IPS DF 6.9 (cell line): ENCODE measurements around the gene ALG1L2.
"Not testable (repeated sequence)": the region's sequence is repeated elsewhere in the genome, so short reads cannot be mapped to it uniquely, and the experiment has no call there.

ENCODE experiments used
- DNase-seq: peaks from one replicate; pipeline ENCODE4 v3.0.0-alpha.2; 2013; ENCODE audit warnings: low read depth, low spot score
- H3K27ac ChIP-seq: one replicate; pipeline ENCODE4 v1.5.1; 2013; ENCODE audit warnings: low read length, control low read depth
- H3K27me3 ChIP-seq: 2 replicates; pipeline ENCODE4 v1.6.1; 2013; ENCODE audit warnings: mild to moderate bottlenecking, low read length; ENCODE audit not compliant: control insufficient read depth, insufficient read depth
- H3K36me3 ChIP-seq: 2 replicates; pipeline ENCODE4 v1.6.1; 2013; ENCODE audit warnings: low read length; ENCODE audit not compliant: control insufficient read depth, insufficient read depth
- H3K4me1 ChIP-seq: 2 replicates; pipeline ENCODE4 v1.6.1; 2013; ENCODE audit warnings: low read length; ENCODE audit not compliant: control insufficient read depth, insufficient read depth
- H3K4me3 ChIP-seq: 2 replicates; pipeline ENCODE4 v1.5.1; 2013; ENCODE audit warnings: mild to moderate bottlenecking, low read length
- H3K9me3 ChIP-seq: 2 replicates; pipeline ENCODE4 v1.6.1; 2013; ENCODE audit warnings: low read length, inconsistent platforms; ENCODE audit not compliant: control insufficient read depth, insufficient read depth
- WGBS: extraction: QIAGEN DNeasy Blood & Tissue Kit; methylation state at CpG from one replicate; pipeline ENCODE4 v1.1.7; 2013; ENCODE audit warnings: mixed read lengths, missing lambda C conversion rate; ENCODE audit not compliant: insufficient read length, insufficient coverage; 5-methylcytosine and 5-hydroxymethylcytosine counted together

ALG1L2 gene, protein sequence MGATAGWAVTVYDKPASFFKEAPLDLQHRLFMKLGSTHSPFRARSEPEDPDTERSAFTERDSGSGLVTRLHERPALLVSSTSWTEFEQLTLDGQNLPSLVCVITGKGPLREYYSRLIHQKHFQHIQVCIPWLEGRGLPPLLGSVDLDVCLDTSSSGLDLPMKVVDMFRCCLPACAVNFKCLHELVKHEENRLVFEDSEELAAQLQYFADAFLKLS

DNA sequence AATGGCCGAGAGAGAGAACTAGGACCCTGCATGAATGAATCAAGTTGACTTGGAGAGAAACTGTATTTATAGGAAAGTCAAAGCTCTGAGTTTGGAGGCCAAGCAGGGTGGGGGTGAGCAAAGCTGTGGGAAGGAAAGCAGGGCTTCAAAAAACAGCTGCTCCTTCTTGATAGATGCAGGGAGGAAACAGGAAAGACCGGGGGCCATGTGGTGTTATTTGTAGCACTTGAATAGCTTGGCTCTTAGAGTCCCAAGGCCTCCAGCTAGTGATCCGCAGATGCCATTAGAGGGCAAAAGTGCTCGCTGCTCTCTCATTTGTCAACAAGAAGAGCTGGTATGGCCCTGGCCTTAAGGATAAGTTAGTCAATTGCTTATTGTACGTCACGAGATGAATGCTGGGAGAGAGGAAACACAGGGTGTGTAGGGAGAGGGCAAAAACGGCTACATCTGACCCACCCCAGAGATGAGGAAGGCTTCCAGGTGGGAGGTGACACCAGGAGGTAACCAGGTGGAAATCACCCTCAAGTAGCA, at the start of gene ALG1L2:
ALG1L2 (plus strand) TSS at position 481 of the 531 bp plus-strand sequence. CDS start 186 bp downstream, outside the sequence.
- H3K4me1 ChIP-seq: no peaks in the 10 kb centered on the region
- WGBS: no CpG with 5 or more reads among the region's 7 CpGs
- H3K9me3 ChIP-seq: no peaks in the 10 kb centered on the region
- DNase-seq: no peak
- no peaks in the 10 kb centered on the region for H3K27me3 ChIP-seq
- no peak within 1 kb of the TSS for H3K27ac ChIP-seq
- no peak within 1 kb of the TSS for H3K4me3 ChIP-seq
- no peaks in the 10 kb centered on the region for H3K36me3 ChIP-seq

- no CpG with 5 or more reads among the region's 13 CpGs for WGBS
- H3K27me3 ChIP-seq, H3K27ac ChIP-seq, DNase-seq, H3K9me3 ChIP-seq, H3K4me3 ChIP-seq, H3K36me3 ChIP-seq, H3K4me1 ChIP-seq: not testable (repeated sequence)
Observed at GRCh38 chr3:130037126-130037815, 44.4 kb upstream of the ALG1L2 start.

DNA sequence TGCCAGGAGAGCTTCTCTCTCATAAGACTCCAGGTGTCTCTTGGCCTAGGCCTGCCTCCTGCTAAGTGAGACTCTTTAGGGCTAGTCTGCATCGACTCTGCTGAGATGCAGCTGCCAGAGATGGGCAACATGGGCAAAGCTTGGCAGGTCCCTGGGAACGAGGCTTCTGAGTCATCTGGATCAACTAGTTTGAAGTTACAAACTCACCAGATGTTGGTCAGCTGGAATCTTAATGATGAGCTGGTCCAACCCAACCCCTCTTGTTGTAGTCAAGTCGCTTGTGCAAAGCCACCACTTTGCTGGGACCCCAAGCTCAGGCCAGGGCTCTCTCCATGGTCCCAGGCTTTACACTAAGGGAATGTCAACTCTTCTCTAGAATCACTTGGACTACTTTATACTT, 38.9 kb upstream of the ALG1L2 start:
- not testable (repeated sequence) for H3K27me3 ChIP-seq, DNase-seq, H3K4me3 ChIP-seq, H3K27ac ChIP-seq, H3K36me3 ChIP-seq, H3K4me1 ChIP-seq, H3K9me3 ChIP-seq
- no CpG with 5 or more reads among the region's 3 CpGs for WGBS

DNA sequence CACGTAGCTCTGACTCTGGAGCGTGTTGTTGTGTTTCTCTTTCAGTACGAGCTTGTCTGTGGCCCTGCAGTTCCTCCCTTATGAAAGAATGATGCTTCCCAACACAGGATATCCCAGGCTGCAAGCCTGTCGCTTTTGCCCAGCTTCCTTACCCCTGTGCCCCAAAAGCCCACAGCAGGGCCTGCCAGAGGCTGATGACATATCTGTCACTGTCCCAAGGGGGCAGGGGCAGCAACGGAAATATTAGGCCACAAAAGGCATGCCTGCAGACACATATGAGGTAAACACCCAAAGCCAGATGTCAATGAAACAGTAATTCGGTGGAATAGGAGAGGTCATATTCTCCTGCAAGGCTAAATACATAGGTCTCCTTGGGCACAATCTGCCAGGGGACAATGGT, 38.0 kb upstream of the ALG1L2 start:
- H3K4me3 ChIP-seq, H3K27ac ChIP-seq, H3K27me3 ChIP-seq, H3K36me3 ChIP-seq, H3K9me3 ChIP-seq, DNase-seq, H3K4me1 ChIP-seq: not testable (repeated sequence)
- WGBS: no CpG with 5 or more reads among the region's 6 CpGs

DNA sequence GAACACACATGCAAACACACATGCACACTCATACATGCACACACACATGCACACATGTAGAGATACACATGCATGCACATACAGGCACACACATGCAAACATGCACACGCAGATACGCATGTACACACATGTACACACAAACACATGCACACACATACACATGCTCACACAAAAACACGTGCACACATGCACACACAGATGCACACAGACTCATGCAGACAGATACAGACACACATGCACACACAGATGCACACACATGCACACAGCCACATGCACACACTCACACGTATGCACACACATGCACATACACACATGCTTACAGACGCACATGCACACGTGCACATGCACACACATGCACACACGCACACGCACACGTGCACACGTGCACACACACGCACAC, 37.3 kb upstream of the ALG1L2 start:
- no peak overlapping the region for H3K27ac ChIP-seq
- WGBS: no CpG with 5 or more reads among the region's 11 CpGs
- H3K4me3 ChIP-seq: no peak overlapping the region
- H3K27me3 ChIP-seq: no peaks in the 10 kb centered on the region
- H3K9me3 ChIP-seq: no peaks in the 10 kb centered on the region; the same call in 1 of the 2 replicates
- H3K4me1 ChIP-seq: no peaks in the 10 kb centered on the region
- DNase-seq: no peak
- no peaks in the 10 kb centered on the region for H3K36me3 ChIP-seq

GRCh38 chr3:130048726-130049125, 32.9 kb upstream of the ALG1L2 start:
- Histone ChIP-seq H3K36me3 (no peaks in the 10 kb centered on the region), H3K27ac (no peak overlapping the region), H3K27me3 (no peaks in the 10 kb centered on the region), H3K9me3 (no peaks in the 10 kb centered on the region; the same call in 1 of the 2 replicates), H3K4me1 (no peaks in the 10 kb centered on the region), H3K4me3 (no peak overlapping the region)
- DNase-seq: no peak
- no CpG with 5 or more reads among the region's 6 CpGs for WGBS

- H3K36me3 ChIP-seq, H3K9me3 ChIP-seq, H3K27me3 ChIP-seq, H3K4me3 ChIP-seq, H3K4me1 ChIP-seq, H3K27ac ChIP-seq, DNase-seq: not testable (repeated sequence)
- WGBS: no CpG with 5 or more reads among the region's 5 CpGs
Observed at GRCh38 chr3:130052366-130052765, 29.3 kb upstream of the ALG1L2 start.

- not testable (repeated sequence) for DNase-seq, H3K9me3 ChIP-seq, H3K36me3 ChIP-seq, H3K27ac ChIP-seq, H3K4me1 ChIP-seq, H3K27me3 ChIP-seq, H3K4me3 ChIP-seq
- WGBS: no CpG with 5 or more reads among the region's 4 CpGs
Observed at GRCh38 chr3:130052965-130053364, 28.7 kb upstream of the ALG1L2 start.

- not testable (repeated sequence) for H3K36me3 ChIP-seq, H3K27ac ChIP-seq
Observed at GRCh38 chr3:130057536-130058266, 23.9 kb upstream of the ALG1L2 start.

GRCh38 chr3:130058267-130058657, 23.4 kb upstream of the ALG1L2 start:
- H3K27me3 ChIP-seq, H3K27ac ChIP-seq, H3K4me3 ChIP-seq, DNase-seq, H3K36me3 ChIP-seq, H3K9me3 ChIP-seq, H3K4me1 ChIP-seq: not testable (repeated sequence)
- WGBS: no CpG with 5 or more reads among the region's 4 CpGs

More at GRCh38 chr3:130057536-130058266, 23.9 kb upstream of the ALG1L2 start:
- not testable (repeated sequence) for DNase-seq, H3K27me3 ChIP-seq, H3K4me1 ChIP-seq, H3K9me3 ChIP-seq, H3K4me3 ChIP-seq
- WGBS: no CpG with 5 or more reads among the region's 15 CpGs
